K562 (cell line): ENCODE measurements around the gene ANKRD65. TPM values are rescaled to one million over a fixed set of nuclear protein-coding genes. Genes with fewer than 3 reads are reported as not detected.

ENCODE experiments used
- ATF7 ChIP-seq: fragments of 450-650 bp; IDR thresholded peaks from 2 replicates; pipeline ENCODE4 v1.7.1; 2014; ENCODE audit warnings: mild to moderate bottlenecking, moderate library complexity
- CBX3 ChIP-seq, 2 experiments: IDR thresholded peaks; 1 replicate in 1 of 2; 2 replicates in 1 of 2; pipeline ENCODE4 v1.6.1; 2012; ENCODE audit warnings: inconsistent platforms in 2 of 2, low read length in 2 of 2, borderline replicate concordance in 1 of 2, control low read depth in 1 of 2
- CBX5 ChIP-seq: IDR thresholded peaks from 2 replicates; pipeline ENCODE4 v1.6.1; 2014; ENCODE audit warnings: low read depth, borderline replicate concordance
- CHCHD3 ChIP-seq: fragments of 250-450 bp; sonication (Bioruptor Pico); IDR thresholded peaks from 2 replicates; pipeline ENCODE4 v2.1.2; 2022; ENCODE audit warnings: mild to moderate bottlenecking
- COPS2 ChIP-seq: fragments of 450-650 bp; conservative IDR thresholded peaks from 2 replicates; pipeline ENCODE4 v1.6.1; 2016; ENCODE audit warnings: mild to moderate bottlenecking, moderate library complexity
- HCFC1 ChIP-seq: IDR thresholded peaks from 2 replicates; pipeline ENCODE4 v1.6.1; 2012; ENCODE audit warnings: low read depth, low read length, improper control_type of control experiment
- HOXB6 ChIP-seq: fragments of 250-450 bp; sonication (Bioruptor Pico); IDR thresholded peaks from 2 replicates; pipeline ENCODE4 v1.5.1; 2022; ENCODE audit warnings: mild to moderate bottlenecking, borderline replicate concordance
- ILF3 ChIP-seq: fragments of 450-650 bp; IDR thresholded peaks from 2 replicates; pipeline ENCODE4 v1.6.1; 2018; ENCODE audit warnings: antibody characterized with exemption, mild to moderate bottlenecking, moderate library complexity, borderline replicate concordance
- MCM2 ChIP-seq: fragments of 450-650 bp; IDR thresholded peaks from 2 replicates; pipeline ENCODE4 v1.6.1; 2017; ENCODE audit warnings: low read depth, mild to moderate bottlenecking
- NR4A1 ChIP-seq, 2 experiments: fragments of 250-450 bp in 1 of 2; fragments of 450-650 bp in 1 of 2; sonication (Bioruptor Pico) in 1 of 2; IDR thresholded peaks; 2 replicates each; pipeline versions ENCODE4 v1.4.0 to v1.6.1; 2016 to 2020; ENCODE audit warnings: mild to moderate bottlenecking in 2 of 2, missing compliant biosample characterization in 1 of 2, missing genetic modification characterization in 1 of 2, moderate library complexity in 1 of 2
- PPARD ChIP-seq: fragments of 250-450 bp; sonication (Bioruptor Pico); IDR thresholded peaks from 2 replicates; pipeline ENCODE4 v1.8.0; 2022; ENCODE audit warnings: inconsistent platforms, mild to moderate bottlenecking, moderate library complexity
- PRPF4 ChIP-seq: fragments of 200-400 bp; formaldehyde crosslinking; IDR thresholded peaks from one replicate; pipeline ENCODE4 v1.6.1; 2017; ENCODE audit warnings: low read length, low read depth, mild to moderate bottlenecking; ENCODE audit not compliant: insufficient read depth, poor library complexity, severe bottlenecking
- RCOR1 ChIP-seq, 2 experiments: IDR thresholded peaks; 2 replicates each; pipeline ENCODE4 v1.6.1; 2012; ENCODE audit warnings: low read depth in 2 of 2, low read length in 2 of 2, borderline replicate concordance in 1 of 2, improper control_type of control experiment in 1 of 2
- SMARCA5 ChIP-seq: fragments of 450-650 bp; IDR thresholded peaks from 2 replicates; pipeline ENCODE4 v1.6.1; 2016
- SMC3 ChIP-seq: conservative IDR thresholded peaks from 2 replicates; pipeline ENCODE4 v1.6.1; 2011; ENCODE audit warnings: low read depth, low read length, improper control_type of control experiment; ENCODE audit not compliant: insufficient read depth
- TAF7 ChIP-seq: fragments of 450-650 bp; IDR thresholded peaks from 2 replicates; pipeline ENCODE4 v1.6.1; 2016; ENCODE audit warnings: missing genetic modification characterization, missing compliant biosample characterization
- ZNF23 ChIP-seq: fragments of 250-450 bp; sonication (Bioruptor Pico); IDR thresholded peaks from 2 replicates; pipeline ENCODE4 v1.4.0; 2020; ENCODE audit warnings: mild to moderate bottlenecking
- ZNF232 ChIP-seq: sonication (generic); formaldehyde crosslinking; IDR thresholded peaks from 2 replicates; pipeline ENCODE4 v1.8.0; 2022; ENCODE audit warnings: mild to moderate bottlenecking, missing genetic modification reagents
- ZNF263 ChIP-seq: sonication (generic); formaldehyde crosslinking; IDR thresholded peaks from 2 replicates; pipeline ENCODE4 v1.8.0; 2022; ENCODE audit warnings: mild to moderate bottlenecking, missing genetic modification reagents, borderline replicate concordance
- ZNF384 ChIP-seq: IDR thresholded peaks from 2 replicates; pipeline ENCODE4 v1.6.1; 2012; ENCODE audit warnings: low read depth, low read length, improper control_type of control experiment
- ZNF445 ChIP-seq: fragments of 250-450 bp; sonication (Bioruptor Pico); IDR thresholded peaks from 2 replicates; pipeline ENCODE4 v1.4.0; 2020; ENCODE audit warnings: low read depth, mild to moderate bottlenecking, moderate library complexity
- polyA plus RNA-seq, 8 experiments: library from polyadenylated mRNA; depleted of rRNA in 4 of 8; stranded (reverse) in 5 of 8; unstranded in 3 of 8; fragments of >200 nt; fragmentation: Nextera tagmentation in 2 of 8; fragmentation: Illumina TruSeq in 1 of 8; extraction: Ambion mirVana in 2 of 8; extraction: Trizol in 1 of 8; gene quantifications; 2 replicates each; pipeline versions ENCODE4 v1.2.1 to v1.2.3, GENCODE V29; 2011 to 2014; ENCODE audit warnings: inconsistent platforms in 1 of 8, missing spikeins in 1 of 8
- total RNA-seq, 7 experiments: library from RNA; depleted of rRNA in 6 of 7; stranded (reverse); fragments of >200 nt in 6 of 7; fragmentation: Illumina TruSeq in 2 of 7; extraction: Trizol in 2 of 7; gene quantifications; 2 replicates each; pipeline versions ENCODE4 v1.2.1 to v1.2.3, GENCODE V29; 2011 to 2021; ENCODE audit warnings: low replicate concordance in 1 of 7
- TF ChIP-seq, protein P1 (sequence below): fragments of 250-450 bp; sonication (Bioruptor Pico); IDR thresholded peaks from 2 replicates; pipeline ENCODE4 v1.8.0; 2022; ENCODE audit warnings: moderate library complexity, mild to moderate bottlenecking, inconsistent platforms
- TF ChIP-seq, protein P2 (sequence below): fragments of 250-450 bp; sonication (Bioruptor Pico); IDR thresholded peaks from 2 replicates; pipeline ENCODE4 v1.4.0; 2020; ENCODE audit warnings: mild to moderate bottlenecking
- TF ChIP-seq, protein P3 (sequence below): sonication (generic); formaldehyde crosslinking; IDR thresholded peaks from 2 replicates; pipeline ENCODE4 v1.8.1; 2023; ENCODE audit warnings: mild to moderate bottlenecking, missing genetic modification reagents

The ANKRD65 gene
- total and polyA plus RNA-seq, 9 of the 15 experiments (the other 6 are each of a cell fraction or from before 2014, with no cell fraction given): not detected

DNA sequence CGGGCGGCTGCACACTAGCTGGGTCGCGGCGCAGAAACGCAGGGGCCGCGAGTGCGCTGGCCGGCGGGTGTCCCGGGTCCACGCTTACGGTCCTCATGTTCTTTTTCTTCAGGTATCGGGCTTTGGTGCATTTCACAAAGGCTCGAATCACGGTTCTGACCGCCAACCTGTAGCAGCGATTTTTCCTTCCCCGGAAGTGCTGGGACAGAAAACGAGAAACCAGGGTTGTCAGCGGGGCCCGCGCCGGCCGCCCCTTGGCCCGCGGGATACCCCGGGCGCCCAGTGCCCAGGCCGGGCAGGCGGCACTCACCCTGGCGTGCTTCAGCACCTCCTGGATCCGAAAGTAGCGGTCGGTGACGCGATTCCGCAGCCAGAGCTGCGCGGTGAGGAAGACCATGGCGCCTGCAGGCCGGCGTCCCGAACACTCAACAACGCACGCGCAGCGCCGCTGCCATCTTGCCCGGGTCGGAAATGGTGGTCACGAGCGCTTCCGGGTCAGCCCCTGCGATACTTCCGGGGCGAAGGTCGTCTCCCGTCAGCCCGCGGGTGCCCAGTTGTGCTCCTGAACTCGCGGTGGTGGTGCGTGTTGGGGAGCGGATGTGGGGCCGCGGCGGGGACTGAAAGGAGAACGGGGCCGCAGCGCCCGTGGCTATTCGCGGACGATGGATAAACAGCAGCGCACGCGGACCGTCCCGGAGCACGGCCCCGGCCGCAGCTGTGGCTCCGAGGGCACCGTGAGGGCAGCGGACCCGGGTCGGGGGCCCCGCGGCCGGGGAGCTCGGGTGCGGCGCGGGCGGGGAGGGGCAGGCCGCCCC, 14.0 kb downstream of the ANKRD65 start, which contains the start of gene MRPL20 (continued):
- TF ChIP-seq CBX5 (0 out of 2 replicates have a peak, but pooled peaks have one; percentile 3), ZNF232 (CRISPR knock-in tag) (no peak), HOXB6 (CRISPR knock-in tag) (no peak), PPARD (CRISPR knock-in tag) (no peak), COPS2 (no peak), ATF7 (peak; percentile 82), SMC3 (no peak), CBX3 (IDR thresholded peaks at IDR 0.05; ENCODE audit: borderline replicate concordance in 1 of 2, low read length in 2 of 2) (peak in 1 of 2 experiments; percentile 33; a peak in 1 of 3 replicates), ZNF23 (CRISPR knock-in tag) (no peak), ZNF445 (CRISPR knock-in tag) (no peak), HCFC1 (peak; percentile 93), MCM2 (no peak), ZNF263 (CRISPR knock-in tag) (peak; percentile 78), SMARCA5 (no peak), TAF7 (peak; percentile 92), PRPF4 (peak; percentile 39), CHCHD3 (CRISPR knock-in tag) (no peak), ILF3 (peak; percentile 68; the same call in 1 of the 2 replicates), NR4A1 (CRISPR knock-in tag; IDR thresholded peaks at IDR 0.05) (peak; percentile 26; the same call in 1 of the 2 replicates), NR4A1 (tag; IDR thresholded peaks at IDR 0.05) (peak; percentile 36; the same call in 1 of the 2 replicates), RCOR1 (IDR thresholded peaks at IDR 0.05; ENCODE audit: borderline replicate concordance in 1 of 2, low read depth in 2 of 2, low read length in 2 of 2) (peak in 1 of 2 experiments; percentile 56; a peak in 1 of 4 replicates), ZNF384 (peak; percentile 32)
- TF ChIP-seq, protein P1, sequence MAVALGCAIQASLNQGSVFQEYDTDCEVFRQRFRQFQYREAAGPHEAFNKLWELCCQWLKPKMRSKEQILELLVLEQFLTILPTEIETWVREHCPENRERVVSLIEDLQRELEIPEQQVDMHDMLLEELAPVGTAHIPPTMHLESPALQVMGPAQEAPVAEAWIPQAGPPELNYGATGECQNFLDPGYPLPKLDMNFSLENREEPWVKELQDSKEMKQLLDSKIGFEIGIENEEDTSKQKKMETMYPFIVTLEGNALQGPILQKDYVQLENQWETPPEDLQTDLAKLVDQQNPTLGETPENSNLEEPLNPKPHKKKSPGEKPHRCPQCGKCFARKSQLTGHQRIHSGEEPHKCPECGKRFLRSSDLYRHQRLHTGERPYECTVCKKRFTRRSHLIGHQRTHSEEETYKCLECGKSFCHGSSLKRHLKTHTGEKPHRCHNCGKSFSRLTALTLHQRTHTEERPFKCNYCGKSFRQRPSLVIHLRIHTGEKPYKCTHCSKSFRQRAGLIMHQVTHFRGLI (CRISPR knock-in tag): no peak
- TF ChIP-seq, protein P2, sequence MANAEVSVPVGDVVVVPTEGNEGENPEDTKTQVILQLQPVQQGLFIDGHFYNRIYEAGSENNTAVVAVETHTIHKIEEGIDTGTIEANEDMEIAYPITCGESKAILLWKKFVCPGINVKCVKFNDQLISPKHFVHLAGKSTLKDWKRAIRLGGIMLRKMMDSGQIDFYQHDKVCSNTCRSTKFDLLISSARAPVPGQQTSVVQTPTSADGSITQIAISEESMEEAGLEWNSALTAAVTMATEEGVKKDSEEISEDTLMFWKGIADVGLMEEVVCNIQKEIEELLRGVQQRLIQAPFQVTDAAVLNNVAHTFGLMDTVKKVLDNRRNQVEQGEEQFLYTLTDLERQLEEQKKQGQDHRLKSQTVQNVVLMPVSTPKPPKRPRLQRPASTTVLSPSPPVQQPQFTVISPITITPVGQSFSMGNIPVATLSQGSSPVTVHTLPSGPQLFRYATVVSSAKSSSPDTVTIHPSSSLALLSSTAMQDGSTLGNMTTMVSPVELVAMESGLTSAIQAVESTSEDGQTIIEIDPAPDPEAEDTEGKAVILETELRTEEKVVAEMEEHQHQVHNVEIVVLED (CRISPR knock-in tag): peak; percentile 67
- TF ChIP-seq, protein P3, sequence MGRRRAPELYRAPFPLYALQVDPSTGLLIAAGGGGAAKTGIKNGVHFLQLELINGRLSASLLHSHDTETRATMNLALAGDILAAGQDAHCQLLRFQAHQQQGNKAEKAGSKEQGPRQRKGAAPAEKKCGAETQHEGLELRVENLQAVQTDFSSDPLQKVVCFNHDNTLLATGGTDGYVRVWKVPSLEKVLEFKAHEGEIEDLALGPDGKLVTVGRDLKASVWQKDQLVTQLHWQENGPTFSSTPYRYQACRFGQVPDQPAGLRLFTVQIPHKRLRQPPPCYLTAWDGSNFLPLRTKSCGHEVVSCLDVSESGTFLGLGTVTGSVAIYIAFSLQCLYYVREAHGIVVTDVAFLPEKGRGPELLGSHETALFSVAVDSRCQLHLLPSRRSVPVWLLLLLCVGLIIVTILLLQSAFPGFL (CRISPR knock-in tag): peak; percentile 66; the same call in 1 of the 2 replicates
